GM18951 (cell line): ENCODE data around the gene COL6A1.

ENCODE experiments used
- POLR2A ChIP-seq: IDR thresholded peaks from 4 replicates; pipeline ENCODE4 v1.6.1; 2011; ENCODE audit warnings: mild to moderate bottlenecking; ENCODE audit not compliant: insufficient read length, insufficient read depth; ENCODE audit errors: extremely low read depth
- in situ Hi-C: fragments of 300-500 bp; cut with MboI; formaldehyde crosslinking; loops from one replicate; pipeline ENCODE4 v1.12.0; 2022; ENCODE audit warnings: low sequenced_read_pairs, mixed read lengths, inconsistent platforms; ENCODE audit not compliant: unreplicated experiment

Gene COL6A1

DNA sequence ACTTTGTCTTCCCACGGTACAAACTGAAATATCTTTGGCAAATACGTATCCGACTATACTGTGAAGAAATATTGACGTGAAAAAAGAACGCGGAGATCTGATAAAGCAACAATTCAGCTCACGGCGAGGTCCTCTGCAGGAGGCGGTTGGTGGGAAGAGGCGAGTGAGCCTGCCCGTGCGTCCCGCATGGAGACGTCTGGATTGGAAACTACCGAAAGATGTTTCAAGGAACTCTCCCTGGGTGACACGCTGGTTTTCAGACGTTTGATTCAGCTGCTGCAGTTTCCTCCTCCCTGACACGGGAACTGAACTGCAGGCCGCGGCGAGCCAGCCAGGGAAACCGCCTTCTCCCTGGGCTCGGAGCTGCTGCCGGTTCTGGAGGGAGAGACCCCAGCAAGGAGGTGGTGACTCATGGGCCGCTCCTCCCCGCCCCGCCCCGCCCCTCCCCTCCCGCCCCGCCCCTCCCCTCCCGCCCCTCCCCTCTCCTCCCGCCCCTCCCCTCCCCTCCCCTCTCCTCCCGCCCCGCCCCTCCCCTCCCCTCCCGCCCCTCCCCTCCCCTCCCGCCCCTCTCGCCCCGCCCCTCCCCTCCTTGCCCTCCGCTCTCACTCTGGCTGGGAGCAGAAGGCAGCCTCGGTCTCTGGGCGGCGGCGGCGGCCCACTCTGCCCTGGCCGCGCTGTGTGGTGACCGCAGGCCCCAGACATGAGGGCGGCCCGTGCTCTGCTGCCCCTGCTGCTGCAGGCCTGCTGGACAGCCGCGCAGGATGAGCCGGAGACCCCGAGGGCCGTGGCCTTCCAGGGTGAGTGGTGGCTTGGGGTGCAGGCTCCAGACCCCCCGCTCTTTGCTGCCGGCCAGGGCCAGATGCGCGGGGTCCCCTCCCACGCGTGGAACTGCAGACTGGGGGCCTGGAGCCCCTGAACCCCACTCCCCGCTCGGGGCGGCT is at the start of gene COL6A1:
COL6A1 (plus strand) TSS at position 620 of the 941 bp plus-strand sequence; CDS start at position 701, 81 bp downstream.
- in situ Hi-C loops: no loop called here
- TF ChIP-seq POLR2A: no peak

DNA sequence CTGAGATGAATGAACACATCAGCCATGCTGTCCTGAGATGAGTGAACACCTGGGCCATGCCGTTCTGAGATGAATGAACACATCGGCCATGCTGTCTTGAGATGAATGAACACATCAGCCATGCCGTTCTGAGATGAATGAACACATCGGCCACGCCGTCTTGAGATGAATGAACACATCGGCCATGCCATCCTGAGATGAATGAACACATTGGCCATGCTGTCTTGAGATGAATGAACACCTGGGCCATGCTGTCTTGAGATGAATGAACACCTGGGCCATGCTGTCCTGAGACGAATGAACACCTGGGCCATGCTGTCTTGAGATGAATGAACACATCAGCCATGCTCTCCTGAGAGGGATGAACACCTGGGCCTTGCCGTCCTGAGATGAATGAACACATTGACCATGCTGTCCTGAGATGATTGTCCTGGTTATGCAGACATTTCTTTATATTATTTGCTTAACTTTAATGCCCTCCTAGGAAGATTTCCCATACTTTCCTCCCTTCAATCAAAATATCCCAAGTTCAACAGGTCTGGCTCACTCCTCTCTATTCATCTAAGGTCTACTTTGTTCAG is 48.6 kb upstream of the COL6A1 start:
- in situ Hi-C loops: no loop called here
- no peak for TF ChIP-seq POLR2A

GRCh38 chr21:45934085-45934484 is 47.5 kb upstream of the COL6A1 start:
- no peak for TF ChIP-seq POLR2A
- in situ Hi-C loops: no loop called here

GRCh38 chr21:45934554-45934953 is 47.0 kb upstream of the COL6A1 start:
- in situ Hi-C loops: no loop called here
- TF ChIP-seq POLR2A: no peak

DNA sequence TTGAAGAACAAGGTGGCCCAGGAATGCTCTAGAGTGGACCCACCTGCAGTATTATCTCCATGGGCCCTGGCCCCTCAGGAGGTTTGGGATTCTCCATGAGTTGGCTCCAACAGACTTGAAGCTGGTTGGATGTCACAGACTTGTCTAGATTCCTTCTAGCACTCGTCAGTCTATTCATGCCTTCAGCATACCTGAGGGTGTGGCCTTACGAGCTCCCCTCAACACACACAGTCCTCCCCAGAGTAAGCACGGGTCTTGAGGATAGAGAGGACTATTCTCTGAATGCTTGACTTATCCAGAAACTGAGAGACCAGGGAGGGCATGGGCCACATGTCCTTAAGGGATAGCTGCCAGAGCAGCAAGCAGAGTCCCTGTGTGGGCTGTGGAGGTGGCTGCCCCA is 45.9 kb upstream of the COL6A1 start:
- in situ Hi-C loops: no loop called here
- no peak for TF ChIP-seq POLR2A

DNA sequence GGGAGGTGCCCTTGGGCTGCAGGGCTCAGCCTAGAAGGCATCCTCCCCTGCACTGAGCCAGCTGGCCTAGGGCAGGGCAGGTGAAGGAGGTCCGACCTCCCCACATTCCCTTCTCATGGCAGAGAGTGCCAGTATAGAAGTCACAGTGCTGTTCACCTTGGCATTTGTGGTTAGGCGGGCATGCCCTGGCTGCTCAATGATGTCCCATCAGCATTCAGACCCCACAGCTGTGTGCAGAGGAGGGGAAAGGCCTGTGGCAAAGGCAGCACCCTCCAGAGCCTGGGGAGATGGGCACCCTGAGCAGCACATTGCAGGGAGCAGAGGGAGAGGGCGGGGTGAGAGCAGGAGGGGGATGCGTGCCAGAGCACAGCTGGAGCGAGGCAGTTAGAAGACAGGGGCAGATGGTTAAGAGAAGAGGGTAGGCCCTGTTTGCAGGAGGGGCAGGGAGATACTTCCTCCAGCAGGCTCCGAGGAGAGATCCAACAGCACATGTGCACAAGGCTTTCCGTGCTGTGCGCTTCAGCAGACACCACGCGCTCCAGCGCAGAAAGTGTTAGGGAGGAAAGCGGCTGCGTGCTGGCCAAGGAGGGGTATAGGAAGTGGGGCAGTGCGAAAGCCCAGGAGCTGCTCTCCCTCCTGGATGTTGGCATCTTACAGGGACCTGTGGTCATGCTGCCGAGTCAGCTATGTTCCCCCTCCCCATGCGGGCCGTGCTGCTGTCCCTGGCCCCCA is 43.7 kb upstream of the COL6A1 start:
- in situ Hi-C loops: no loop called here
- no peak for TF ChIP-seq POLR2A

DNA sequence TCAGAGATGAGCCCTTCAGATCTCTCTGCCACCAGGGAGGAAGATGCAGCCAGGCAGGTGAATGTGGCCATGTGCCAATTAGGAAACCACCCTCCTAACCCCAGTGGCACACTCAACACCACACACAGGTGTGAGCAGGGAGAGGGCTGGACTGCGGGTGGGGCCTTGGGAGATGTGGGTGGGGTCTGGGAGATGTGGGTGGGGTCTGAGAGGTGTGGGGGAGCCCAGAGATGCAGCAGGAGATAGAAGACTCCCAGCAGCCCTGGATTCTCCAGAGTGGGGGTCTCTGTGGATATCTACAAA is 43.2 kb upstream of the COL6A1 start:
- in situ Hi-C loops: no loop called here
- TF ChIP-seq POLR2A: no peak

DNA sequence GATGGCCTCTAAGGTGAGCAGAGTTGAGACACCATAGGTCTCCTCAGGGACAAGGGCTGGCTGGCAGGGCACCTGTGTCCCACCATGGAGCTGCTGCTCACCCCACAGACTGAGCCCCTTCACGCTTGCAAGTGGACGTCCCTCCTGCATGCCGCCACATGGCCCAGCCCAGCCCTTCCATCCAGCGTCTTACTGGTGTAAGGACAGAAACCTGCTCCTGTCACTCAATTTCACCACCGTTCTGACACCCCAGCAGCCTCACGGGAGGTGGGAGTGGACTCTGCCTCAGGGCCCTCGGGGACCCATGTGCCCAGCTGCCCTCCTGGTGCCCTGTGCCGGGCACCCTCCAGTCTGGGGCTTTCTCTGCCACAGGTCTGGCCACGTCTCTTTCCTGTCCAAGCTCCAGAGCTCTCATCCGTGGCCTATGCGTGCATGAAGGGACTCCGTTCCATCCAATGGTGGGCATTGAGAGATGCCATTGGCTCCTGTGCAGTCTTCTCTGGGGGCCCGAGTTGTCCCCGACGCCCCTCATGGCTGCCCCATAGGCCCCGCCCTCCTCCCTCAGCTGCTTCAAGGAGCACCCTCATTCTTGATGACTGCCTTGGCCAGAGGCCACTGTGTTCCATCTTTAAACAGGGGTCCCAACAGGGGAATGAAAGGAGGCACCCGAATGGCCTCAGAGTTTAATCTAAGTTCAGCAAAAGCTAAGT is 42.6 kb upstream of the COL6A1 start:
- TF ChIP-seq POLR2A: no peak
- in situ Hi-C loops: no loop called here

GRCh38 chr21:45939521-45940045 is 42.0 kb upstream of the COL6A1 start:
- in situ Hi-C loops: no loop called here
- TF ChIP-seq POLR2A: no peak

DNA sequence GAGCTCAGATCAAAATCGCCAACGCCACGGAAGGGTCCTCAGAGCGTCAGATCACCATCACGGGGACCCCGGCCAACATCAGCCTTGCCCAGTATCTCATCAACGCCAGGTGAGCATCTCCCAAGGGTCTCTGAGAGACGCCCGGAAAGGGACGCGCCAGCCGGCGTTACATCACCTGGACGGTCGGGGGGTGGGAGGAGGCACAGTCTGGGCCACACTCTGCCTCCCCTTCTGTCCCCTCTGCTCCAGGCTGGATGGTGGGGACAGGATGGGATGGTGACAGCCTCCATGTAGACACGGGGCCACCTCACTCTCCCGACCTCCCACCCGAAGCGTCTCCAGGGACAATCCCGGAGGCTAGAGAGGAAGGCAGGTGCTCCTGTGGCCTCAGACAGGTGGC is 41.5 kb upstream of the COL6A1 start:
- TF ChIP-seq POLR2A: no peak
- in situ Hi-C loops: no loop called here

GRCh38 chr21:45940621-45941337 is 40.8 kb upstream of the COL6A1 start:
- in situ Hi-C loops: no loop called here
- no peak for TF ChIP-seq POLR2A

- no peak for TF ChIP-seq POLR2A
- in situ Hi-C loops: no loop called here
Observed at GRCh38 chr21:45941338-45941710, 40.2 kb upstream of the COL6A1 start.
